Stomach (tissue), 9 donors: Measurements from ENCODE around the gene NAB2. TPM values are rescaled to one million over a fixed set of nuclear protein-coding genes. Genes with fewer than 3 reads are reported as not detected.

Experiments
- DNase-seq, 2 donors: peaks; one replicate each; pipeline versions ENCODE4 v3.0.0 to v3.0.0-alpha.2; 2013 to 2019
- H3K27ac ChIP-seq, 5 donors: fragments of 200-600 bp in 4 of 5; sonication (generic) in 4 of 5; one replicate each; pipeline ENCODE4 v1.5.1; 2013 to 2019; ENCODE audit warnings: mild to moderate bottlenecking in 1 of 5, moderate library complexity in 1 of 5
- H3K27me3 ChIP-seq, 3 donors: fragments of 200-600 bp; sonication (generic); one replicate each; pipeline ENCODE4 v1.5.1; 2017 to 2019; ENCODE audit warnings: mixed run types in 1 of 3
- H3K36me3 ChIP-seq, 4 donors: fragments of 200-600 bp; sonication (generic); 1 replicate in 3 of 4; 2 replicates in 1 of 4; pipeline ENCODE4 v1.5.1; 2016 to 2019
- H3K4me1 ChIP-seq, 4 donors: fragments of 200-600 bp; sonication (generic); one replicate each; pipeline ENCODE4 v1.5.1; 2016 to 2019
- H3K4me3 ChIP-seq, 4 donors: fragments of 200-600 bp; sonication (generic) in 3 of 4; one replicate each; pipeline ENCODE4 v1.5.1; 2016 to 2019; ENCODE audit warnings: mild to moderate bottlenecking in 1 of 4
- H3K9me3 ChIP-seq, 4 donors: fragments of 200-600 bp; sonication (generic); one replicate each; pipeline ENCODE4 v1.5.1; 2016 to 2019
- CTCF ChIP-seq, 7 experiments: fragments of 450-650 bp in 4 of 7; fragments of 200-600 bp in 3 of 7; sonication (generic) in 3 of 7; IDR thresholded peaks; one replicate each; pipeline ENCODE4 v1.5.1; 2016 to 2019; ENCODE audit warnings: antibody characterized with exemption in 7 of 7, control low read depth in 2 of 7, mild to moderate bottlenecking in 1 of 7
- EP300 ChIP-seq: sonication (generic); formaldehyde crosslinking; IDR thresholded peaks from one replicate; pipeline ENCODE4 v1.6.1; 2017; ENCODE audit warnings: antibody characterized with exemption
- POLR2A ChIP-seq, 4 donors: fragments of 450-650 bp; IDR thresholded peaks; one replicate each; pipeline ENCODE4 v1.6.1; 2016; ENCODE audit warnings: antibody characterized with exemption in 4 of 4, control low read depth in 2 of 4, mild to moderate bottlenecking in 1 of 4, moderate library complexity in 1 of 4
- POLR2AphosphoS5 ChIP-seq, 3 donors: sonication (generic); formaldehyde crosslinking; IDR thresholded peaks; one replicate each; pipeline ENCODE4 v1.6.1; 2016; ENCODE audit warnings: antibody characterized with exemption in 3 of 3
- WGBS, 5 donors: extraction: QIAGEN DNeasy Blood & Tissue Kit in 3 of 5; methylation state at CpG; one replicate each; pipeline versions ENCODE4 v1.1.5 to v1.1.7; 2013 to 2018; 5-methylcytosine and 5-hydroxymethylcytosine counted together
- intact Hi-C: fragments of 100-400 bp; cut with DNase I; formaldehyde crosslinking; loops from one replicate; pipeline ENCODE4 v1.15.1; 2023; ENCODE audit warnings: low total_unique reads
- polyA plus RNA-seq, 3 donors: library from polyadenylated mRNA; stranded (reverse); fragments of 200-250 nt; gene quantifications; one replicate each; pipeline ENCODE4 v1.2.3, GENCODE V29; 2013
- total RNA-seq, 5 donors: library from RNA; depleted of rRNA; stranded (reverse); fragments of >200 nt; gene quantifications; one replicate each; pipeline versions ENCODE4 v1.1.0 to v1.2.3, GENCODE V29; 2014 to 2016
- donor health status: healthy with polysubstance abuse.
- donor health status: Bipolar disorder and iron deficiency.
- donor health status: healthy.

The NAB2 gene
- total and polyA plus RNA-seq, 8 donors, result 1.7 to 16.6 (median 12.1) TPM; not detected in 1

GRCh38 chr12:57096748-57097553 is 8.0 kb downstream of the NAB2 start:
- DNase-seq, result no peak
- Histone ChIP-seq H3K9me3 (no peaks in the 10 kb centered on the region), H3K36me3 (peaks cover 65 to 93% (median 87%) of the 10 kb centered on the region in 4 donors), H3K4me3 (no peak overlapping the region), H3K27me3 (no peaks in the 10 kb centered on the region), H3K27ac (peak overlapping the region in 2 of 5 donors; percentile 16 to 98), H3K4me1 (peaks cover 29 to 76% (median 40%) of the 10 kb centered on the region in 4 donors)
- WGBS, 5 donors, result 74 to 83% (median 79%) methylated on average over 8 of the region's 8 CpGs
- intact Hi-C loops, result no loop called here
- TF ChIP-seq POLR2AphosphoS5 (IDR thresholded peaks at IDR 0.05), result no peak
- no peak for TF ChIP-seq CTCF (IDR thresholded peaks at IDR 0.05)
- TF ChIP-seq POLR2A (IDR thresholded peaks at IDR 0.05), result no peak
- no peak for TF ChIP-seq EP300

DNA sequence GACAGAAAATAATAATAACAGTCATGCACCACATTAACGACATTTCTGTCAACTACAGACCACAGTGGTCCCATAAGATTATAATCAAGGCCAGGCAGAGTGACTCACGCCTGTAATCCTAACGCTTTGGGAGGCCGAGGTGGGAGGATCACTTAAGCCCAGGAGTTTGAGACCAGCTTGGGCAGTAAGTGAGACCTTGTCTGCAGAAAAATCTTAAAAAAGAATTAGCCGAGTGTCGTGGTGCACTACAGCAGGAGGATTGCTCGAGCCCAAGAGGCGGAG is 8.6 kb downstream of the NAB2 start:
- Histone ChIP-seq H3K27me3 (no peaks in the 10 kb centered on the region), H3K27ac (peak overlapping the region in 1 of 5 donors; percentile 98), H3K4me1 (peaks cover 30 to 76% (median 40%) of the 10 kb centered on the region in 4 donors), H3K36me3 (peaks cover 59 to 93% (median 87%) of the 10 kb centered on the region in 4 donors), H3K4me3 (no peak overlapping the region), H3K9me3 (no peaks in the 10 kb centered on the region)
- DNase-seq, result no peak
- TF ChIP-seq CTCF (IDR thresholded peaks at IDR 0.05), result no peak
- no peak for TF ChIP-seq POLR2AphosphoS5 (IDR thresholded peaks at IDR 0.05)
- no peak for TF ChIP-seq POLR2A (IDR thresholded peaks at IDR 0.05)
- no peak for TF ChIP-seq EP300
- 85 to 92% (median 90%) methylated on average over 8 of the region's 8 CpGs for WGBS, 5 donors
- intact Hi-C loops, result no loop called here

DNA sequence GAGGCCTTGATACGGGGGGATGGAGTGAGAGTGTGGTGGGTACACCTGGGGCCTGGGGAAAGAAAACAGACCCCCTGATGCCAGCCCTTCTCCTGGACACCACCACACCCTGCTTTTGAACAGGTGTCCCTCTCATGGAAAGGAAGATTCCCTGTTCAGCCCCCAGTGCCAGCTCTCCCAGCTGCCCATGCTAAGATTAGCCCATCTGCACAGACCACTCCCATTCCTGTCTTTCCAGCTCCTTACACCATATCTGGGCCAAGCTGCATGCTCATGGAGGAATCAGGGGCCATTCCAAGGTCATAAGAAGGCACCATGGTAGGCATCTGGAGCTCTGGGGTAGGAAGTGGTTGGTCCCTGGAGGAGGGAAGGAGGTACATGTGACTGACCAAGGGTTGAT is 9.6 kb downstream of the NAB2 start:
- Histone ChIP-seq H3K4me1 (peaks cover 20 to 73% (median 31%) of the 10 kb centered on the region in 4 donors), H3K27me3 (no peaks in the 10 kb centered on the region), H3K27ac (peak overlapping the region in 2 of 5 donors; percentile 10 to 21), H3K36me3 (peaks cover 53 to 90% (median 86%) of the 10 kb centered on the region in 4 donors), H3K9me3 (no peaks in the 10 kb centered on the region), H3K4me3 (no peak overlapping the region)
- intact Hi-C loops, result no loop called here
- no peak for DNase-seq
- 80 to 96% (median 90%) methylated on average over 1 of the region's 1 CpG for WGBS, 5 donors
- TF ChIP-seq EP300 (no peak), POLR2AphosphoS5 (IDR thresholded peaks at IDR 0.05) (no peak), CTCF (IDR thresholded peaks at IDR 0.05) (no peak), POLR2A (IDR thresholded peaks at IDR 0.05) (no peak)

- H3K36me3 ChIP-seq, result peaks cover 58 to 94% (median 90%) of the 10 kb centered on the region in 4 donors
- H3K27ac ChIP-seq, result peak overlapping the region in 3 of 5 donors; percentile 10 to 50 (median 21)
- peaks cover 14 to 69% (median 25%) of the 10 kb centered on the region in 4 donors for H3K4me1 ChIP-seq
These were observed 10.3 kb downstream of the NAB2 start for GRCh38 chr12:57099047-57099714.

More at GRCh38 chr12:57099047-57099714, 10.3 kb downstream of the NAB2 start:
- no peaks in the 10 kb centered on the region for H3K27me3 ChIP-seq
- intact Hi-C loops, result no loop called here
- no peaks in the 10 kb centered on the region for H3K9me3 ChIP-seq
- no peak for TF ChIP-seq EP300
- no peak for TF ChIP-seq POLR2AphosphoS5 (IDR thresholded peaks at IDR 0.05)
- no peak for TF ChIP-seq CTCF (IDR thresholded peaks at IDR 0.05)
- no peak for TF ChIP-seq POLR2A (IDR thresholded peaks at IDR 0.05)
- WGBS, 5 donors, result 68 to 83% (median 79%) methylated on average over 11 of the region's 11 CpGs
- no peak overlapping the region for H3K4me3 ChIP-seq
- no peak for DNase-seq
